NCI-H1105 (cell line): ENCODE results near the gene BMP15.

ENCODE experiments used
- DNase-seq: peaks from one replicate; lab custom pipeline; 2025; lab: John Stamatoyannopoulos, UW

The BMP15 gene

DNA sequence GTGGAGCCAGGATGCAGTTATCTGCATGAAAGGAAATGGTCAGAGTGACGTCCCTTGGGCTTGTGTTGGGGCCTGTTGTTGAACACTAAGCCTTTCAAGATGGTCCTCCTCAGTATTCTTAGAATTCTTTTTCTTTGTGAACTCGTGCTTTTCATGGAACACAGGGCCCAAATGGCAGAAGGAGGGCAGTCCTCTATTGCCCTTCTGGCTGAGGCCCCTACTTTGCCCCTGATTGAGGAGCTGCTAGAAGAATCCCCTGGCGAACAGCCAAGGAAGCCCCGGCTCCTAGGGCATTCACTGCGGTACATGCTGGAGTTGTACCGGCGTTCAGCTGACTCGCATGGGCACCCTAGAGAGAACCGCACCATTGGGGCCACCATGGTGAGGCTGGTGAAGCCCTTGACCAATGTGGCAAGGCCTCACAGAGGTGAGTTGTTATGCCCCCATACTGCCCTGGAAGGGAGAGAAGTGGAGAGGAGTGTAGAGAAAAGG, at the start of gene BMP15:
TSS of gene BMP15 (plus strand) at position 51 of the 492 bp plus-strand sequence. CDS start at position 100, 49 bp downstream.
- no peak for DNase-seq

DNA sequence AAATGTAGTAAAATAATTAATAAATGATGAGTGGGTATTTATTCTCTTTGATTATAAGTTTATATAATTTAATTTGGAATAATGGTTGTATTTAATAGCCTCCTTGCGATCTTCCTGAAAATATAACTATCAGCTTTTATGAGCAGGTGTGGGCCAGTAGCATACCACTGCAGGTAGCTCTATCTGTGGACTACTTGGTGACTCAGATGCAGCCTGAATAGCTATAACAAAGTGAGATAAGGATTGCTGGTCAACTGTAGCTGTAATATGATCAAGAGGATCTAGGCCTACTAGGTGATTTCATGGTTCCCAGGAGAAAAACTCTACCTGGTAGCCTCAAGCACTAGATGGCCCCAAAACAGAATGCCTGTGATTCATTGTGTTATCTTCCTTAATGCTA, 47.1 kb upstream of the BMP15 start:
- no peak for DNase-seq

DNA sequence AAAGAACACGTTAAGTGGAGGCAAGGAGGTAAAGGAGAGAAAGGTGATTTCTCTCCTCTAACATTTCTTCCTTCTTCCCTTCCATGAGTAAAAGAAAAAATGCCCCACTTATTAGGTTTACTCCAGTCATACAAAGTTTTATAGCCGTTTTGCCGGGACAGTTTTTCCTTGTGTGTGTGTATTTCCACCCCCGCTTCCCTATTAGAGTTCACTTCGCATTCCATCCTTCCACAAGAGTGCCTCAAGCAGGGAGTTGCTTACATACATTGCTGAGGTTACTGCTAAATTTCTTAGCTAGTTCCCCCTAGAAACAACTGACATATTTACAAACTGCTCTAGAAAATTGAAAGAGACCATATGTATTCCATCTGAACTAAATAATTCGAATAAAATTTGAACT, 45.2 kb upstream of the BMP15 start:
- no peak for DNase-seq

DNA sequence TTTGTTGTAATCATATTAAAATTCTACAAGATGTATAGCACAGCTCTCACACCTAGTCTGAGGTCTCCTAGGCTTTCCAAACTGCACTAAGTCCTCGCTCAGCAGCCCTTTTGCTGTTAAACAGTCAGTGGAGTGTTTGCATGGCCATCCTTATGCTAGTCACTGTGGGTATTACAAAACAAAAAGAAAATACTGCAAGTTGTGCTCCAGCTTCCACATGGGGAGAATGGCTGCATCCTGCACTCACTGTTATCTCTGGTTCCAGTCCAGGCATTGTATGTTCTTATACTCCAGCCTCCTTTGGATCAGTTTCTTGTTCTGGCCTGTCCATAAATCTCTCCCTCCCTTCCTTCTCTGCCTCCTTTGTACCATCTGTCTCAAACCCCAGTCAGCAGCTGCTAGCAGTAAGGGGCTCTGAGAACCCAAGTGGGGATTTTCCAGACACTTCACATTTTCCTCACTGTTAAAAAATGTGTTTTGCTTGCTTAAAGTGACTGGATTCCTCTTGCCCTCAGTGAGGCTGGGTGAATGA, 38.5 kb upstream of the BMP15 start:
- DNase-seq = no peak

DNA sequence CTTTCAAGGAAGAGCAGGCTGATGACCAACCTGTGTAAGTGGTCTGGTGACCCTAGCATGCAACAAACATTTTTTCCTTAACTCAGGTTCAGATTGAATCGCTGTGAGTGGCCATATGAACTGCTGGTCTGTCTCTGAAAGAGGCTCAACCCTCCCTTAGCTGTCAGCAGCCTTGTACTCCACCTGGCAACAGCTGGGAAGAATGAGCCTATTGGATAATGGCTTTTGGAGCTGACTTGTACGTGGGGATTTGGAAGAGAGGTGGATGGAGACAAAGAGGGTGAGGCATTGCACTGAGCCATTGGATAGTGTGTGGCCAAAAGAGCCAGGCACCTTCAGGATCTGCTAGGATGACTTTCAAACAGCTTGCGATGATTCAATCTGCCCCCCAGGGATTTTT, 35.7 kb upstream of the BMP15 start:
- DNase-seq = no peak

DNA sequence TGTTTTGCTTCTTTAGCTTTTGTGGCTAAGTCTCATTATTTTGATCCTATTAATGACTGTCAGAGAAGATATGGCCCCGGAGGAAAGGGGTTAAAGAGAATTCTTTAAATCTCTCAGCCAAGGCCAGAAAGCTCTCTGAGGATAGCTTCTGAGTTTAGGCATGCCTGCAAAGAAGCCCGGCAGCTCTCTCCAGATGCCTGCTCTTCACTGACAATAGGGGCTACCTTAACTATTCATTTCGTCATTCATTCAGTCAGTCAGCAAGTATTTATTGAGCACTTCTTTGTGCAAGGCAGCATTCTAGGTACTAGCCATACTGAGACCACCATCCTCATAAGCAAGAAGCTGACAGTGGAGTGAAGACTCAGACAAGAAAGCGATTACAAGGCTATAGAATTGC, 34.0 kb upstream of the BMP15 start:
- no peak for DNase-seq

DNA sequence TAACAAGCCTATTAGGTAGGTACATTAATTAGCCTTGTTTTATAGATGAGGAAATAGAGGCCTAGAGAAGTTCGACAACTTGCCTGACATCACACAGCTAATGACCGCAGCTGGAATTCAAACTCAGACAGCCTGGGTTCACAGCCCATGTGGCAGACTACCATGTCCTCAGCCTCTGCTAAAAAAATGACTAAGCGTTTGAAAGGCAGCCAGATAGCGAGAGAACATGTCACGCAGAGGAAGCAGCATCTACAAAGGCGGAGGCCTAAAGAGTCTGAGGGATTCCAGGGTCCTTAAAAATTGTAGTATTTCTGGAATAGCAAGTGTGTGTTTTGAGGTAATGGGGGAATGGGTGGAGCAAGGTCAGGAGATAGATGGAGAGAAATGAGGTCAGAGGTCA, 33.2 kb upstream of the BMP15 start:
- no peak for DNase-seq

DNA sequence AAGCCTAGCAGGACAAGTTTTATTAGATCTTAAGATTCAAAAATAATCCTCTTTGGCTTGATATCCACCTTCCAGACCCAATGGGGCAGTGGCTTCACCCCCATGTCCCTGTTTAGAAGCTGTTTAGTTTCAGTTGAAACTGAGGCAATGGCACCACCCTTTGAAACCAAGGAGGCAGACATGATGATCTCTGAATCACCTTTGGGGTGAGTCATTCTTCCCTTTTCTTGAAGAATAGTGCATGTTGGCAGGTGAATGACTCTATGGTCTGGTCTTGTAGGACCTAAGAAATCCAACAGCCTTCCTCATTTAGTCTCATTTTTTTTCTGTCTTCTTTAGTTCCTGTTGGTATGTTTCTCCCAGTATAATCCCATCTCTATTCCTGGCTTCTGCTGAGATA, 29.5 kb upstream of the BMP15 start:
- DNase-seq = no peak

DNA sequence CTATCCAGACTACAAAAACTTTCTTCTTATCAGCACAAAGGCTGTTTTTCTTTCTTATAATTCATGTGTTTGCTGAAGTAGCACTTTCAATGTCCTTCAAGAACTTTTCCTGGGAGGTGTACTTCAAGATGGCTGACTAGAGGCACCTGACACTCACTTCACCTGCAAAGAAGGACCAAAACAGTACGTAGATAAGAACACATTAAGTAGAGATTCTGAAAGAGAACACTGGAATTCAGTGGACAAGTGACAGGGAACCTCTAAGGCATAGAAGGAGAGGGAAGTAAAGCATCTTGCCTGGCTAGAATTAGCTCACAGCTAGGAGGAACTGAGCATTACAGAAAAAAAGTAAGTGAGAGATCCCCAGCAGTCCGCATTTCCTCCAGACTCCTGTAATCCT, 21.7 kb upstream of the BMP15 start:
- DNase-seq = no peak

DNA sequence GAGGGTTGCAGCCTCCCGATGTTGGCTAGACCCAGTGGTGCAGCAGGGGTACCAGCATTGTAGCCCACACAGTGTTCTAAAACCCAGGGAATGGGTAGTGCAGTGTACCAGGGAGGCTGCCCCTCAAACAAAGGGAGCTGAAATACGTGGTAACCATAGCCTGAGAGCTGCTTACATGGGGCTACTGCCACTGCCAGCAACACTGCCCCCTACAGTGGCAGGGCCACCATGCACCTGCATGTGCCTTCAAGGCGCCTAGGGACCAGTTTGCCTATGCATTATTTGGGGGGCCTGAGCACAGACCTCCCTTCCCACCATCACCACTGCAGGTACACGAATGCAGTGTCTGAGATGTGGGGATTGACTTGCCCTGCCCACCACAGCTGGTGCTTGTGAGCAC, 21.0 kb upstream of the BMP15 start:
- DNase-seq = no peak

DNA sequence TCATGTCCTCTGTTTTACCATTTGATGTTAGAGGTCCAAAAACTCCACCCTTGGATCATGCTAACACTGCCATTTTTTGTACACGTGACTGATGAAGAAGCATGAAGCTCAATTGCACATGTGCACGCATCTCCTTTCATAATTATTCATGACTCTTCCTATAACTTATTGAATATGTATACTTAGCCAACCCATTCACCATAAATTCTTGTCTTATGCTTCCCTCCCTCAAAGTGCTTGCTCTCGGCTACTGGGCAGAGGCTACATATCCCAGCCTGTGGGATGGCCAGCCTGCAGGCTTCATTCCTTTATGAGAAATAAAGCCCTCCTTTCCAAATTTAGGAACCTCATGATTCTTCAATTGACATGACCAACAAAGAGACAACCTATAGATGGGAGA, 17.5 kb upstream of the BMP15 start:
- no peak for DNase-seq

DNA sequence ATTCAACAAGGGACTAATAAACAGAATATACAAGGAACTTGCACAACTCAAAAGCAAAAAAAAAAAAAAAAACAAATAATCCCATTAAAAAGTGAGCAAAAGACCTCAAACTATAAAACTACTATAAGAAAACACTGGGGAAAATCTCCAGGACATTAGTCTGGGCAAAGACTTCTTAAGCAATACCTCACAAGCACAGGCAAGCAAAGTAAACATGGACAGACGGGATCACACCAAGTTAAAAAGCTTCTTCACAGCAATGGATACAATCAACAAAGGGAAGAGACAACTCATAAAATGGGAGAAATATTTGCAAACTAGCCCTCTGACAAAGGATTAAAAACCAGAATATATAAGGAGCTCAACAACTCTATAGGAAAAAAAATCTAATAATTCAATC, 17.1 kb upstream of the BMP15 start:
- DNase-seq = no peak

DNA sequence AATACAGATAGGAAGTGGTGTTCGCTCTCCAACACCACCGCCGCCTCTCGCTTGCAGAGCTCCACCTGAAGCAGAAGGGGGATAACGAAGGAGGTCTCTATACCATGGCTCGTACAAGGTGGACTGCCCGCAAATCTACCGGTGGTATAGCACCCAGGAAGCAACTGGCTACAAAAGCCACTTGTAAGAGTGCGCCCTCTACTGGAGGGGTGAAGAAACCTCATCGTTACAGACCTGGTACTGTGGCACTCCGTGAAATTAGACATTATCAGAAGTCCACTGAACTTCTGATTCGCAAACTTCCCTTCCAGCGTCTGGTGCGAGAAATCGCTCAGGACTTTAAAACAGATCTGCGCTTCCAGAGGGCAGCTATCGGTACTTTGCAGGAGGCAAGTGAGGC, 5.2 kb upstream of the BMP15 start:
- DNase-seq = no peak

DNA sequence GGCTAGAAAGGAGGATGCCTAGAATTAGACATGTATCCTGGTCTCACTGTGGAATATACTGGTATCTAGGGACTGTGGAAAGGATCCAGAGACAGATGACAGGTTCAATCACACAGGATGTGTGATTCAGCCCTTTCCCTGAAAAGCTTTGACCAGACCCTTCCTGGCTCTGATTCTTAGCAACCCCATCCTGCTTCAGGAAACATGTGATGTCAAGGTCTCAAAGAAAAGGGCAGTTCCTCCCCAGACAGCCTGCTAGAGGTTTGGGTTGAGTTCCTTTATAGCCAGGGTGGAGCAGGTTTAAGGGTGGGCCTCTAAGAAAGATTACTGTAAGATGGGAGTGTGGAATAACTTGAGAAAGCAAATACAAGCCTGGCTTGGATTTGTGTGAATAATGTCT, 3.0 kb downstream of the BMP15 start:
- no peak for DNase-seq

DNA sequence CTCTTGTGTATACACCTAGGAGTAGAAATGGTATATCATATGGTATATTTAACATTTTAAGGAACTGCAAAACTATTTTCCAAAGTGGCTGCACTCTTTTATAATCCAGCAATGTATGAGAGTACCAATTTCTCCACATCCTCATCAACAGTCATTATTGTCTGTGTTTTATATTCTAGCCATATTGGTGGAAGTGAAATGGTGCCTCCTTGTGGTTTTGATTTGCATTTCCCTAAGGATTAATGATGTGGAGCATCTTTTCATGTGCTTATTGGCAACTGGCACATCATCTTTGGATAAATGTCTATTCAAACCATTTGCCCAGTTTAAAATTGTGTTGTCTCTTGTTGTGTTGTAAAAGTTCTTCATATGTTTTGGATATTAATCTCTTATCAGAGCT, 9.6 kb downstream of the BMP15 start:
- DNase-seq = no peak

DNA sequence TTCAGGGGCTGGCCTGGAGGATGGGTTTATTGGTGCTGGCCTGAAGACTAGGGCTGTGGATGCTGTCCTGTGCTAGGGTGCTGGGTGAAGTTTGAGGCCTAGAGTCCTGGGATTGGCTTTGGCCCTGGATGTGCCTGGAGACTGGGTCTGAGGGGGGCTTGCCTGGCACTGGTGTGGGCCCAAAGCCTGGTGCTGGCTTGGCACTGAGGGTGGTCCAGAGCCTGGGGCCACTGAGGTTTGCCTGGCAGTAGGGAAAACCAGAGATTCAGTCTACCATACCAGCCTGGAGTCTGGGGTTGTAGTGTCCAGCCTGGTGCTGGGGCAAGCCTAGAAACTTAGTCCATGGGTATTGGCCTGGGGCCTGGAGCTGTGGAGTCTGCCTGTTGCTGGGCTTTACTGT, 16.6 kb downstream of the BMP15 start:
- DNase-seq = no peak

DNA sequence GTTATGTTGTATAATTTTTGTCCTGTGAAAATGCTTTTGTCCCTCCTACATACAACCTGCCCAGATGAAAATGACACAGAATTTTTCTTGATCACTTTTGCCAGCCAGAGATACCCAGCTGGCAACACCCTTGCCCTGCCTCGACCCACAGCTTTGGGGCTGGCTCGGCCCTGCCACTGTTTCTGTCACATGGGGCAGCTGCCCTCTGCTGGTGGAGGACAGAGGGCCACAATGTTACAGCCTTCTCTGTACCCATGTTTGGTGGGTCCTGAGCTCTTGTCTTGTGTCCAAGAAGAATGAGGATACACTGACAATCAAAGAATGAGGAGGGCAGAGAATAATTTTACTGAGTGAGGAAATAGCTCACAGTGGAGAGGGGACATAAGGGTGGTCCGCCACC, 31.1 kb downstream of the BMP15 start:
- DNase-seq = no peak

DNA sequence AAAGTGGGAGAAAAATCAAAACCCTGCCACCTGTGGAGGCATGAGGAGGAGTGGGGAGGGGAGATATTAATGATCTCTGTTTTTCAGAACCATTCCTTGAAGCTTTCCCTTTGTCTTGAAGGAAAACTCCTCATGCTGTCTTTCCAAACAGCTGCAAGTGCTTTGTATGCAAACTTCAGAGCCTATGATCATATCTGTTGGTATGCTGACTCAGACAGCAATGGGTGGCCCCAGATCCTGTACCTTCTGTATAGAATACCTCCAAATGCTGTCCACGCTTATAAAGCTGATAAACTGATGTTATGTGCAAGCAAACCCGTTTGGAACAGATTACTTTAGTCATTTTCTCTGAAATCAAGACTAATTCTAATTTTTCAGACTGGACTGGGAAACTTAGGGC, 31.9 kb downstream of the BMP15 start:
- no peak for DNase-seq

DNA sequence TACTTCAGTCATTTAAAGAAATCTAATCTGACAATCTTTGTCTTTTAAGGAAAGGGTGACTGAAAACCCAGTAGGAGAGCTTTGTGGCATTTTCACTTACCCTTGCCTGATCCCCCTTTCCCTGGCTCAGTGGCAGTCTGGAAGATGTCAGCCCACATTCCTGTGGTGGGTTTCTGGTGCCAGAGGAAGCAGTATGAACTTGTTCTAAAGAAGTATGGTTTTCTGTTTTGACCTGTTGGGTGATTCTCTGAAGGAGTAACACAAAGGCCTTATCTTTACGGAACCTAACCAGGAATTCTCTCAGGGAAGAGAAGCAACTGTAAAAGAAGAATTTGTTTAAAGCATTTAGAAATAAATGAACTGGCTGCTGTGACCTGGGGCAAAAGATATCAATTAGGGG, 41.9 kb downstream of the BMP15 start:
- DNase-seq = no peak

DNA sequence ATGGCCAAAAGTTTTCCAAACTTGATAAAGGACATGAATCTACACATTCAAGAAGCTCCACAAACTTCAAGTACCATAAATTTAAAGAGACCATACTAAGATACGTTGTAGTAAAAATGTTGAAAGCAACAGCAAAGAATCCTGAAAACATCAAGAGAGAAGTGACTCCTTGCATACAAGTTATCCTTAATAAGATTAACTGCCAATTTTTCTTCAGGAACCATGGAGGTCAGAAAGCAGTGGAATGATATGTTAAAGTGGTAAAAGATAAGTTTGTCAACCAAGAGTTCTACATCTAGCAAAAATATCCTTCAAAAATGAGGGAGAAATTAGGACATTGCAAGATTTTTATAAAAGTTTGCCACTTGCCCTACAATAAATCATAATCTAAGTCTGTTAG, 43.3 kb downstream of the BMP15 start:
- DNase-seq = no peak

DNA sequence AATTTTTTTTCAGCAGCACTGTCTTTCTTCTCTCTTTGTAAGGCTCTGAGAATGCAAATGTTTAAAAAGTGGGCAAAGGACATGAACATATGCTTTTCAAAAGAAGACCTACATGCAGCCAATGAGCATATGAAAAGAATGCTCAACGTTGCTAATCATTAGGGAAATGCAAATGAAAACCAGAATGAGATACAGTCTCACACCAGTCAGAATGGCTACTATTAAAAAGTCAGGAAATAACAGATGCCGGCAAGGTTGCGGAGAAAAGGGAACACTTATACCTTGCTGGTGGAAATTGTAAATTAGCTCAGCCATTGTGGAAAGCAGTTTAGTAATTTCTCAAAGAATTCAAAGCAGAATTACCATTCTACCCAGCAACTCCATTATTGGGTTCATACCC, 51.6 kb downstream of the BMP15 start:
- no peak for DNase-seq

DNA sequence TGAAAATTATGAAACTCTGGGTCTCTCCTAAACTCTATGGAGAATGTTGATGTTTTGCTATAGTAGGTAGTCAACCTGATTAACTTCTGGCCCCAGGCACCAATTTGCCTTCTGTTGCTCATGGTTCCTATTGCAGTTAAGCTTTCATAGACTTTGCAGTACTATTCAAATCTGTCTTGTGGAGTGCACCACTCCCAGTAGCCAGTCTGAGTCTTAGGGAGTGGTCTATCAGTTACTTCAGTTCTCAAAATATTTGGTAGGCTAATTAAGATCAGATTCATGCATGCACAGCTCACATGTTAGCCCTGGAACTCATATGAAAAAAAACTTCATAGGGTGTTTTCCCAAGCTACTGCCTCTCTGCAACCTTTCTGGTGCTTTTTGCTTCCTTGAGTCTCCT, 53.3 kb downstream of the BMP15 start:
- DNase-seq = no peak
